ENCODE results near the gene MAGOHB. TPM values are rescaled to one million over a fixed set of nuclear protein-coding genes. Genes with fewer than 3 reads are reported as not detected.

Gene MAGOHB
- total RNA-seq, 1 donor from 2014 or later, result 22.1 TPM

GRCh38 chr12:10558789-10559188 lies 54.6 kb downstream of the MAGOHB start:
- Mint-ChIP-seq H3K9me3 (ENCODE audit: unreplicated experiment) (no peaks in the 10 kb centered on the region), H3K36me3 (ENCODE audit: unreplicated experiment) (no peaks in the 10 kb centered on the region), H3K27ac (ENCODE audit: unreplicated experiment) (no peak overlapping the region), H3K27me3 (ENCODE audit: unreplicated experiment) (no peaks in the 10 kb centered on the region), H3K4me1 (ENCODE audit: low read depth, unreplicated experiment) (no peaks in the 10 kb centered on the region), H3K4me3 (ENCODE audit: unreplicated experiment) (no peak overlapping the region)
- TF ChIP-seq CTCF (IDR thresholded peaks at IDR 0.05; ENCODE audit: partially characterized antibody, unreplicated experiment), result no peak
- DNase-seq, result no peak

- no peak overlapping the region for H3K27ac Mint-ChIP-seq (ENCODE audit: unreplicated experiment)
- H3K4me3 Mint-ChIP-seq (ENCODE audit: unreplicated experiment), result no peak overlapping the region
- no peak for DNase-seq
- H3K4me1 Mint-ChIP-seq (ENCODE audit: low read depth, unreplicated experiment), result no peaks in the 10 kb centered on the region
- no peaks in the 10 kb centered on the region for H3K9me3 Mint-ChIP-seq (ENCODE audit: unreplicated experiment)
- TF ChIP-seq CTCF (IDR thresholded peaks at IDR 0.05; ENCODE audit: partially characterized antibody, unreplicated experiment), result no peak
- H3K36me3 Mint-ChIP-seq (ENCODE audit: unreplicated experiment), result no peaks in the 10 kb centered on the region
- no peaks in the 10 kb centered on the region for H3K27me3 Mint-ChIP-seq (ENCODE audit: unreplicated experiment)
Observed at GRCh38 chr12:10558301-10558700, 55.1 kb downstream of the MAGOHB start.

- H3K4me3 Mint-ChIP-seq (ENCODE audit: unreplicated experiment), result no peak overlapping the region
- H3K9me3 Mint-ChIP-seq (ENCODE audit: unreplicated experiment), result no peaks in the 10 kb centered on the region
- TF ChIP-seq CTCF (IDR thresholded peaks at IDR 0.05; ENCODE audit: partially characterized antibody, unreplicated experiment), result no peak
- no peaks in the 10 kb centered on the region for H3K36me3 Mint-ChIP-seq (ENCODE audit: unreplicated experiment)
- no peak for DNase-seq
- no peaks in the 10 kb centered on the region for H3K4me1 Mint-ChIP-seq (ENCODE audit: low read depth, unreplicated experiment)
- H3K27ac Mint-ChIP-seq (ENCODE audit: unreplicated experiment), result no peak overlapping the region
- no peaks in the 10 kb centered on the region for H3K27me3 Mint-ChIP-seq (ENCODE audit: unreplicated experiment)
Observed at GRCh38 chr12:10557766-10558165, 55.6 kb downstream of the MAGOHB start.

- DNase-seq, result no peak
- Mint-ChIP-seq H3K9me3 (ENCODE audit: unreplicated experiment) (no peaks in the 10 kb centered on the region), H3K36me3 (ENCODE audit: unreplicated experiment) (no peaks in the 10 kb centered on the region), H3K4me1 (ENCODE audit: low read depth, unreplicated experiment) (no peaks in the 10 kb centered on the region), H3K27ac (ENCODE audit: unreplicated experiment) (no peak overlapping the region), H3K27me3 (ENCODE audit: unreplicated experiment) (no peaks in the 10 kb centered on the region), H3K4me3 (ENCODE audit: unreplicated experiment) (no peak overlapping the region)
- TF ChIP-seq CTCF (IDR thresholded peaks at IDR 0.05; ENCODE audit: partially characterized antibody, unreplicated experiment), result no peak
Observed at GRCh38 chr12:10557329-10557728, 56.1 kb downstream of the MAGOHB start.

GRCh38 chr12:10554756-10555481 lies 58.5 kb downstream of the MAGOHB start:
- DNase-seq, result no peak
- no peak overlapping the region for H3K4me3 Mint-ChIP-seq (ENCODE audit: unreplicated experiment)
- H3K27ac Mint-ChIP-seq (ENCODE audit: unreplicated experiment), result no peak overlapping the region
- TF ChIP-seq CTCF (IDR thresholded peaks at IDR 0.05; ENCODE audit: partially characterized antibody, unreplicated experiment), result no peak
- H3K27me3 Mint-ChIP-seq (ENCODE audit: unreplicated experiment), result no peaks in the 10 kb centered on the region
- no peaks in the 10 kb centered on the region for H3K4me1 Mint-ChIP-seq (ENCODE audit: low read depth, unreplicated experiment)
- H3K36me3 Mint-ChIP-seq (ENCODE audit: unreplicated experiment), result no peaks in the 10 kb centered on the region
- H3K9me3 Mint-ChIP-seq (ENCODE audit: unreplicated experiment), result no peaks in the 10 kb centered on the region

Measured in glutamatergic neuron (in vitro differentiated cells).